K562 (cell line): ENCODE results near the gene ZBTB44. TPM values are rescaled to one million over a fixed set of nuclear protein-coding genes. Genes with fewer than 3 reads are reported as not detected.

ENCODE experiments used
- ATAC-seq: fragments of 200-7000 bp; cut with Tn5 transposase; 3 replicates; pipeline ENCODE4 v1.9.1; 2020; ENCODE audit warnings: moderate library complexity
- BruUV-seq: library from RNA; stranded (reverse); fragments of 400-500 nt; replicated peaks from 2 replicates; lab custom pipeline; 2021; lab: Mats Ljungman, UMichigan
- CTCF ChIA-PET: fragments of 300-600 bp; formaldehyde crosslinking; extraction: SDS; loops from one replicate; lab custom pipeline; 2021; ENCODE audit warnings: low intra/inter-chr PET ratio; lab: Yijun Ruan, JAX
- POLR2A ChIA-PET: fragments of 300-600, 350-650 bp; sonication (Branson Sonifier 250); formaldehyde crosslinking; extraction: SDS; loops from one replicate; lab custom pipeline; 2021; ENCODE audit warnings: antibody characterized with exemption, inconsistent platforms; lab: Yijun Ruan, JAX
- DNase-seq, 4 experiments: peaks; one replicate each; pipeline versions ENCODE4 v3.0.0 to v3.0.0-alpha.2; 2011 to 2018; ENCODE audit warnings: low spot score in 3 of 4, mixed read lengths in 3 of 4; ENCODE audit errors: extremely low read depth in 1 of 4
- FAIRE-seq: peaks from 2 replicates; lab custom pipeline; 2011; peaks lifted over from hg19 to GRCh38; lab: Jason Lieb, UNC
- H2AFZ ChIP-seq: 2 replicates; pipeline ENCODE4 v1.6.0; 2011; ENCODE audit warnings: low read depth, low read length, control low read depth, inconsistent platforms
- H3K27ac ChIP-seq: fragments of 200-600 bp; 3 replicates; pipeline ENCODE4 v1.8.0; 2011; ENCODE audit warnings: low read depth, mild to moderate bottlenecking, control low read depth, inconsistent platforms, low read length, moderate library complexity, mixed read lengths; ENCODE audit errors: extremely low read depth
- H3K27me3 ChIP-seq, 2 experiments: fragments of 300-600 bp in 1 of 2; 2 replicates in 1 of 2; 3 replicates in 1 of 2; pipeline versions ENCODE4 v1.6.0 to v1.8.0; 2011; ENCODE audit warnings: inconsistent platforms in 2 of 2, low read length in 2 of 2, mild to moderate bottlenecking in 1 of 2, mixed read lengths in 1 of 2, moderate library complexity in 1 of 2; ENCODE audit not compliant: control insufficient read depth in 2 of 2, insufficient read depth in 2 of 2
- H3K36me3 ChIP-seq: fragments of 300-600 bp; 3 replicates; pipeline ENCODE4 v1.8.0; 2011; ENCODE audit warnings: mild to moderate bottlenecking, low read length, inconsistent platforms; ENCODE audit not compliant: control insufficient read depth, insufficient read depth
- H3K4me1 ChIP-seq, 2 experiments: fragments of 200-600 bp in 1 of 2; replicated peaks in 1 of 2; 2 replicates in 1 of 2; 3 replicates in 1 of 2; pipeline versions ENCODE4 v1.5.1 to v1.8.0; 2011; ENCODE audit warnings: inconsistent platforms in 2 of 2, low read length in 2 of 2, mild to moderate bottlenecking in 1 of 2, mixed read lengths in 1 of 2, moderate library complexity in 1 of 2; ENCODE audit not compliant: control insufficient read depth in 2 of 2, insufficient read depth in 2 of 2
- H3K4me2 ChIP-seq: 2 replicates; pipeline ENCODE4 v1.6.1; 2011; ENCODE audit warnings: low read length, control low read depth, inconsistent platforms, mixed read lengths; ENCODE audit not compliant: insufficient read depth
- H3K4me3 ChIP-seq: fragments of 200-600 bp; sonication (generic), shearing (Covaris generic); 2 replicates; pipeline ENCODE4 v1.5.1; 2016; ENCODE audit warnings: control low read depth, inconsistent platforms
- H3K79me2 ChIP-seq: fragments of 200-600 bp; 3 replicates; pipeline ENCODE4 v1.8.0; 2011; ENCODE audit warnings: low read length, inconsistent platforms; ENCODE audit not compliant: control insufficient read depth, insufficient read depth
- H3K9ac ChIP-seq, 2 experiments: 2 replicates each; pipeline versions ENCODE4 v1.6.0 to v1.6.1; 2011; ENCODE audit warnings: low read depth in 2 of 2, low read length in 2 of 2, control low read depth in 1 of 2, inconsistent platforms in 1 of 2, mild to moderate bottlenecking in 1 of 2, mixed read lengths in 1 of 2; ENCODE audit not compliant: insufficient read depth in 1 of 2
- H3K9me1 ChIP-seq: one replicate; pipeline ENCODE4 v1.6.0; 2011; ENCODE audit warnings: inconsistent platforms, mild to moderate bottlenecking, low read length, moderate library complexity; ENCODE audit not compliant: control insufficient read depth, insufficient read depth
- H3K9me3 ChIP-seq: replicated peaks from 2 replicates; pipeline ENCODE4 v1.5.1; 2011; ENCODE audit warnings: low read depth, low read length, inconsistent platforms; ENCODE audit not compliant: control insufficient read depth, insufficient read depth
- H4K20me1 ChIP-seq: replicated peaks from 2 replicates; pipeline ENCODE4 v1.6.1; 2011; ENCODE audit warnings: low read length, inconsistent platforms, mixed read lengths; ENCODE audit not compliant: control insufficient read depth, insufficient read depth
- C11orf30 ChIP-seq: fragments of 450-650 bp; IDR thresholded peaks from 2 replicates; pipeline ENCODE4 v1.6.1; 2016; ENCODE audit warnings: low read depth, mild to moderate bottlenecking
- HNRNPK ChIP-seq: fragments of 200-400 bp; formaldehyde crosslinking; IDR thresholded peaks from one replicate; pipeline ENCODE4 v1.6.1; 2018; ENCODE audit warnings: mild to moderate bottlenecking, low read depth, low read length; ENCODE audit not compliant: poor library complexity, severe bottlenecking
- PURB ChIP-seq: sonication (generic); formaldehyde crosslinking; IDR thresholded peaks from 2 replicates; pipeline ENCODE4 v1.9.0; 2021; ENCODE audit warnings: low read depth, mild to moderate bottlenecking, missing genetic modification reagents
- SAFB ChIP-seq: fragments of 200-400 bp; formaldehyde crosslinking; IDR thresholded peaks from 2 replicates; pipeline ENCODE4 v1.6.1; 2017; ENCODE audit warnings: low read depth, low read length, borderline replicate concordance
- XRCC5 ChIP-seq: fragments of 200-400 bp; formaldehyde crosslinking; IDR thresholded peaks from 2 replicates; pipeline ENCODE4 v1.6.1; 2017; ENCODE audit warnings: low read depth, mild to moderate bottlenecking, low read length
- ZBED1 ChIP-seq: IDR thresholded peaks from 2 replicates; pipeline ENCODE4 v1.6.1; 2014
- ZFP1 ChIP-seq: fragments of 450-650 bp; formaldehyde crosslinking; IDR thresholded peaks from 2 replicates; pipeline ENCODE4 v1.4.0; 2020; ENCODE audit warnings: mild to moderate bottlenecking, mixed read lengths
- ZNF668 ChIP-seq: fragments of 250-450 bp; sonication (Bioruptor Pico); IDR thresholded peaks from 2 replicates; pipeline ENCODE4 v1.8.0; 2022; ENCODE audit warnings: mild to moderate bottlenecking, inconsistent platforms
- ZNF785 ChIP-seq: fragments of 250-450 bp; sonication (Bioruptor Pico); IDR thresholded peaks from 2 replicates; pipeline ENCODE4 v1.4.0; 2020; ENCODE audit warnings: mild to moderate bottlenecking
- WGBS: fragments of 100-300 bp; shearing (Covaris generic); methylation state at CpG from one replicate; pipeline ENCODE4 v1.1.6; 2016; ENCODE audit warnings: low coverage, mixed read lengths; ENCODE audit not compliant: insufficient coverage; ENCODE audit errors: missing lambda C conversion rate; 5-methylcytosine and 5-hydroxymethylcytosine counted together
- in situ Hi-C: fragments of 300-500 bp; cut with MboI; formaldehyde crosslinking; loops from 4 replicates; pipeline ENCODE4 v1.15.0; 2018; ENCODE audit warnings: inconsistent platforms, mixed read lengths
- intact Hi-C: fragments of 100-400 bp; cut with micrococcal nuclease; formaldehyde crosslinking; loops from 2 replicates; pipeline ENCODE4 v1.14.2; 2022
- polyA plus RNA-seq, 8 experiments: library from polyadenylated mRNA; depleted of rRNA in 4 of 8; stranded (reverse) in 5 of 8; unstranded in 3 of 8; fragments of >200 nt; fragmentation: Nextera tagmentation in 2 of 8; fragmentation: Illumina TruSeq in 1 of 8; extraction: Ambion mirVana in 2 of 8; extraction: Trizol in 1 of 8; gene quantifications; 2 replicates each; pipeline versions ENCODE4 v1.2.1 to v1.2.3, GENCODE V29; 2011 to 2014; ENCODE audit warnings: inconsistent platforms in 1 of 8, missing spikeins in 1 of 8
- total RNA-seq, 7 experiments: library from RNA; depleted of rRNA in 6 of 7; stranded (reverse); fragments of >200 nt in 6 of 7; fragmentation: Illumina TruSeq in 2 of 7; extraction: Trizol in 2 of 7; gene quantifications; 2 replicates each; pipeline versions ENCODE4 v1.2.1 to v1.2.3, GENCODE V29; 2011 to 2021; ENCODE audit warnings: low replicate concordance in 1 of 7
- TF ChIP-seq, protein P1 (sequence below): fragments of 250-450 bp; sonication (Bioruptor Pico); IDR thresholded peaks from 2 replicates; pipeline ENCODE4 v1.5.1; 2021; ENCODE audit warnings: mild to moderate bottlenecking
- TF ChIP-seq, protein P2 (sequence below): fragments of 150-350 bp; conservative IDR thresholded peaks from 2 replicates; pipeline ENCODE4 v1.6.1; 2014; ENCODE audit warnings: low read length
- TF ChIP-seq, protein P3 (sequence below), 3 experiments: fragments of 200-800 bp in 1 of 3; fragments of 250-450 bp in 1 of 3; fragments of 450-650 bp in 1 of 3; sonication (Bioruptor Pico) in 1 of 3; sonication (Bioruptor generic) in 1 of 3; formaldehyde crosslinking in 1 of 3; IDR thresholded peaks; 2 replicates each; pipeline versions ENCODE4 v1.6.1 to v1.8.0; 2016 to 2022; ENCODE audit warnings: mild to moderate bottlenecking in 2 of 3, missing genetic modification characterization in 2 of 3, missing compliant biosample characterization in 1 of 3, moderate library complexity in 1 of 3

The ZBTB44 gene
- total and polyA plus RNA-seq, 9 of the 15 experiments (the other 6 are each of a cell fraction or from before 2014, with no cell fraction given): 4.7 to 27.1 (median 17.3) TPM

DNA sequence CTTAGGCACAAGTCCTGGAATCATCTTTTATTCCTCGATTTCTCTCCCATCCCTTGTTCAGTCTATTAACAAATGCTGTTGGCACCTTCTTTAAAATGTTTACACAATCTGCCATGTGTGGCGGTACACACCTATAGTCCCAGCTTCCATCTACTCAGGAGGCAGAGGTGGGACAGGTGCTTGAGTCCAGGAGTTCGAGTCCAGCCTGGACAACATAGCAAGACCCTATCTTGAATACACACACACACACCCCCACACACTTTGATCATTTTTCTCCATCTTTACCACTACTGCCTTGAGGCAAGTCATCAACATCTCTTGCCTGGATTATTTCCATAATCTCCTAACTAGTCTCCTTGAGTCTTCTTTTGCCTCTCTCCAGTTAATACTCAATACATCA, 13.7 kb upstream of the ZBTB44 start:
- ChIA-PET CTCF (interaction anchor here (0.6 kb wide), 1 partner anchor 71 kb away, joined by 3 read pairs; no protein-coding TSS in a partner anchor), POLR2A (no interaction called here)
- no peaks in the 10 kb centered on the region for H3K79me2 ChIP-seq
- FAIRE-seq (no peak), ATAC-seq (no peak), DNase-seq (no peak)
- no peak overlapping the region for H3K9ac ChIP-seq
- no peak overlapping the region for H3K4me3 ChIP-seq
- no TSS peak for BruUV-seq
- H3K27me3 ChIP-seq: peaks cover 4% of the 10 kb centered on the region in 2 experiments; a peak in 2 of 5 replicates
- H3K9me1 ChIP-seq: no peaks in the 10 kb centered on the region
- H3K27ac ChIP-seq: no peak overlapping the region
- intact Hi-C loops: no loop called here
- H2AFZ ChIP-seq: no peak overlapping the region
- no peak overlapping the region for H3K4me2 ChIP-seq
- no peaks in the 10 kb centered on the region; a peak in 1 of 5 replicates for H3K4me1 ChIP-seq
- no peak for TF ChIP-seq ZNF785
- TF ChIP-seq, protein P1, sequence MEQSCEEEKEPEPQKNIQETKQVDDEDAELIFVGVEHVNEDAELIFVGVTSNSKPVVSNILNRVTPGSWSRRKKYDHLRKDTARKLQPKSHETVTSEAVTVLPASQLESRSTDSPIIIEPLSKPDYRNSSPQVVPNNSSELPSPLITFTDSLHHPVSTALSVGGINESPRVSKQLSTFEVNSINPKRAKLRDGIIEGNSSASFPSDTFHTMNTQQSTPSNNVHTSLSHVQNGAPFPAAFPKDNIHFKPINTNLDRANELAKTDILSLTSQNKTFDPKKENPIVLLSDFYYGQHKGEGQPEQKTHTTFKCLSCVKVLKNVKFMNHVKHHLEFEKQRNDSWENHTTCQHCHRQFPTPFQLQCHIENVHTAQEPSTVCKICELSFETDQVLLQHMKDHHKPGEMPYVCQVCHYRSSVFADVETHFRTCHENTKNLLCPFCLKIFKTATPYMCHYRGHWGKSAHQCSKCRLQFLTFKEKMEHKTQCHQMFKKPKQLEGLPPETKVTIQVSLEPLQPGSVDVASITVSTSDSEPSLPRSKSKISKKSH (CRISPR knock-in tag): no peak
- TF ChIP-seq, protein P2, sequence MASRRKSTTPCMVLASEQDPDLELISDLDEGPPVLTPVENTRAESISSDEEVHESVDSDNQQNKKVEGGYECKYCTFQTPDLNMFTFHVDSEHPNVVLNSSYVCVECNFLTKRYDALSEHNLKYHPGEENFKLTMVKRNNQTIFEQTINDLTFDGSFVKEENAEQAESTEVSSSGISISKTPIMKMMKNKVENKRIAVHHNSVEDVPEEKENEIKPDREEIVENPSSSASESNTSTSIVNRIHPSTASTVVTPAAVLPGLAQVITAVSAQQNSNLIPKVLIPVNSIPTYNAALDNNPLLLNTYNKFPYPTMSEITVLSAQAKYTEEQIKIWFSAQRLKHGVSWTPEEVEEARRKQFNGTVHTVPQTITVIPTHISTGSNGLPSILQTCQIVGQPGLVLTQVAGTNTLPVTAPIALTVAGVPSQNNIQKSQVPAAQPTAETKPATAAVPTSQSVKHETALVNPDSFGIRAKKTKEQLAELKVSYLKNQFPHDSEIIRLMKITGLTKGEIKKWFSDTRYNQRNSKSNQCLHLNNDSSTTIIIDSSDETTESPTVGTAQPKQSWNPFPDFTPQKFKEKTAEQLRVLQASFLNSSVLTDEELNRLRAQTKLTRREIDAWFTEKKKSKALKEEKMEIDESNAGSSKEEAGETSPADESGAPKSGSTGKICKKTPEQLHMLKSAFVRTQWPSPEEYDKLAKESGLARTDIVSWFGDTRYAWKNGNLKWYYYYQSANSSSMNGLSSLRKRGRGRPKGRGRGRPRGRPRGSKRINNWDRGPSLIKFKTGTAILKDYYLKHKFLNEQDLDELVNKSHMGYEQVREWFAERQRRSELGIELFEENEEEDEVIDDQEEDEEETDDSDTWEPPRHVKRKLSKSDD: no peak
- TF ChIP-seq, protein P3, sequence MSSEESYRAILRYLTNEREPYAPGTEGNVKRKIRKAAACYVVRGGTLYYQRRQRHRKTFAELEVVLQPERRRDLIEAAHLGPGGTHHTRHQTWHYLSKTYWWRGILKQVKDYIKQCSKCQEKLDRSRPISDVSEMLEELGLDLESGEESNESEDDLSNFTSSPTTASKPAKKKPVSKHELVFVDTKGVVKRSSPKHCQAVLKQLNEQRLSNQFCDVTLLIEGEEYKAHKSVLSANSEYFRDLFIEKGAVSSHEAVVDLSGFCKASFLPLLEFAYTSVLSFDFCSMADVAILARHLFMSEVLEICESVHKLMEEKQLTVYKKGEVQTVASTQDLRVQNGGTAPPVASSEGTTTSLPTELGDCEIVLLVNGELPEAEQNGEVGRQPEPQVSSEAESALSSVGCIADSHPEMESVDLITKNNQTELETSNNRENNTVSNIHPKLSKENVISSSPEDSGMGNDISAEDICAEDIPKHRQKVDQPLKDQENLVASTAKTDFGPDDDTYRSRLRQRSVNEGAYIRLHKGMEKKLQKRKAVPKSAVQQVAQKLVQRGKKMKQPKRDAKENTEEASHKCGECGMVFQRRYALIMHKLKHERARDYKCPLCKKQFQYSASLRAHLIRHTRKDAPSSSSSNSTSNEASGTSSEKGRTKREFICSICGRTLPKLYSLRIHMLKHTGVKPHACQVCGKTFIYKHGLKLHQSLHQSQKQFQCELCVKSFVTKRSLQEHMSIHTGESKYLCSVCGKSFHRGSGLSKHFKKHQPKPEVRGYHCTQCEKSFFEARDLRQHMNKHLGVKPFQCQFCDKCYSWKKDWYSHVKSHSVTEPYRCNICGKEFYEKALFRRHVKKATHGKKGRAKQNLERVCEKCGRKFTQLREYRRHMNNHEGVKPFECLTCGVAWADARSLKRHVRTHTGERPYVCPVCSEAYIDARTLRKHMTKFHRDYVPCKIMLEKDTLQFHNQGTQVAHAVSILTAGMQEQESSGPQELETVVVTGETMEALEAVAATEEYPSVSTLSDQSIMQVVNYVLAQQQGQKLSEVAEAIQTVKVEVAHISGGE (CRISPR knock-in tag; IDR thresholded peaks at IDR 0.05): no peak
- no peak for TF ChIP-seq PURB
- no peak for TF ChIP-seq ZFP1
- TF ChIP-seq SAFB: no peak
- no peak for TF ChIP-seq HNRNPK
- TF ChIP-seq ZNF668 (CRISPR knock-in tag): no peak
- TF ChIP-seq ZBED1: no peak
- no peak for TF ChIP-seq C11orf30
- no peak for TF ChIP-seq XRCC5
- WGBS: 3% methylated on average over 3 of the region's 3 CpGs
- no peaks in the 10 kb centered on the region for H3K36me3 ChIP-seq
- H4K20me1 ChIP-seq: no peaks in the 10 kb centered on the region
- in situ Hi-C loops: no loop called here
- no peaks in the 10 kb centered on the region for H3K9me3 ChIP-seq
